Upper lobe of left lung (tissue), 6 donors: Measurements from ENCODE around the gene LRP6. TPM values are rescaled to one million over a fixed set of nuclear protein-coding genes. Genes with fewer than 3 reads are reported as not detected.
A peak's percentile ranks its signal among the peaks of the same experiment; 100 is the strongest.

ENCODE experiments used
- ATAC-seq, 2 donors: fragments of 200-7000 bp; cut with Tn5 transposase; one replicate each; pipeline ENCODE4 v1.9.1; 2022; ENCODE audit warnings: mild to moderate bottlenecking in 2 of 2, moderate library complexity in 2 of 2; ENCODE audit not compliant: low FRiP score in 2 of 2
- DNase-seq, 2 donors: peaks; one replicate each; pipeline ENCODE4 v3.0.0-alpha.2; 2019 to 2020
- H3K27ac ChIP-seq, 4 donors: fragments of 200-600 bp; sonication (generic); one replicate each; pipeline ENCODE4 v1.5.1; 2016 to 2019
- H3K27me3 ChIP-seq, 4 donors: fragments of 200-600 bp; sonication (generic); one replicate each; pipeline ENCODE4 v1.5.1; 2017 to 2019
- H3K36me3 ChIP-seq, 4 donors: fragments of 200-600 bp; sonication (generic); one replicate each; pipeline ENCODE4 v1.5.1; 2016 to 2019
- H3K4me1 ChIP-seq, 4 donors: fragments of 200-600 bp; sonication (generic); one replicate each; pipeline ENCODE4 v1.5.1; 2018 to 2019
- H3K4me3 ChIP-seq, 4 donors: fragments of 200-600 bp; sonication (generic); one replicate each; pipeline ENCODE4 v1.5.1; 2017 to 2019; ENCODE audit warnings: mild to moderate bottlenecking in 2 of 4, moderate library complexity in 1 of 4
- H3K9me3 ChIP-seq, 4 donors: fragments of 200-600 bp; sonication (generic); one replicate each; pipeline ENCODE4 v1.5.1; 2018 to 2019
- CTCF ChIP-seq, 6 experiments: fragments of 450-650 bp in 4 of 6; fragments of 200-600 bp in 2 of 6; sonication (generic) in 2 of 6; IDR thresholded peaks; one replicate each; pipeline ENCODE4 v1.5.1; 2016 to 2019; ENCODE audit warnings: antibody characterized with exemption in 6 of 6
- EP300 ChIP-seq, 4 donors: sonication (generic); formaldehyde crosslinking; IDR thresholded peaks; one replicate each; pipeline ENCODE4 v1.5.1; 2017; ENCODE audit warnings: antibody characterized with exemption in 4 of 4, control low read depth in 2 of 4
- POLR2A ChIP-seq, 4 donors: fragments of 450-650 bp; IDR thresholded peaks; one replicate each; pipeline ENCODE4 v1.5.1; 2016 to 2017; ENCODE audit warnings: antibody characterized with exemption in 4 of 4, mild to moderate bottlenecking in 2 of 4
- POLR2AphosphoS5 ChIP-seq, 2 donors: sonication (generic); formaldehyde crosslinking; IDR thresholded peaks; one replicate each; pipeline ENCODE4 v1.5.1; 2017; ENCODE audit warnings: antibody characterized with exemption in 2 of 2
- WGBS, 2 donors: methylation state at CpG; one replicate each; pipeline ENCODE4 v1.1.5; 2017 to 2018; 5-methylcytosine and 5-hydroxymethylcytosine counted together
- total RNA-seq, 6 donors: library from RNA; depleted of rRNA in 4 of 6; stranded (reverse); fragments of >200 nt in 4 of 6; gene quantifications; one replicate each; pipeline versions ENCODE4 v1.1.0 to v1.2.1, GENCODE V29; 2016 to 2021
- donor health status: DM: no; HTN: no; CAD: no; lungs with moderate emphysema.
- donor health status: DM: no; HTN: yes; CAD: no; lungs with severe emphysema.

LRP6 gene
- total RNA-seq, 6 donors from 2014 or later: 43.3 to 136 (median 66.4) TPM

- TF ChIP-seq POLR2AphosphoS5 (IDR thresholded peaks at IDR 0.05) (no peak), EP300 (IDR thresholded peaks at IDR 0.05) (no peak), CTCF (IDR thresholded peaks at IDR 0.05) (no peak), POLR2A (IDR thresholded peaks at IDR 0.05) (no peak)
- Histone ChIP-seq H3K9me3 (peaks cover 6 to 27% (median 15%) of the 10 kb centered on the region in 4 donors), H3K27ac (no peak overlapping the region), H3K27me3 (no peaks in the 10 kb centered on the region), H3K4me3 (no peak overlapping the region), H3K36me3 (no peaks in the 10 kb centered on the region), H3K4me1 (no peaks in the 10 kb centered on the region)
- WGBS, 2 donors: 80 to 87% methylated on average over 3 to 6 of the region's 6 CpGs
- DNase-seq (no peak), ATAC-seq (no peak)
Measured at GRCh38 chr12:12107678-12108077, 159.2 kb downstream of the LRP6 start.

- TF ChIP-seq EP300 (IDR thresholded peaks at IDR 0.05) (peak in 2 of 4 donors; percentile 64 to 90), POLR2AphosphoS5 (IDR thresholded peaks at IDR 0.05) (peak; percentile 51 to 57), CTCF (IDR thresholded peaks at IDR 0.05) (no peak)
- no peak for ATAC-seq
- no peaks in the 10 kb centered on the region for H3K9me3 ChIP-seq
- WGBS, 2 donors: 43 to 67% methylated on average over 6 of the region's 6 CpGs
- no peaks in the 10 kb centered on the region for H3K27me3 ChIP-seq
- H3K4me3 ChIP-seq: no peak overlapping the region
- no peaks in the 10 kb centered on the region for H3K36me3 ChIP-seq
- peaks cover 6 to 17% (median 15%) of the 10 kb centered on the region in 4 donors for H3K4me1 ChIP-seq
- DNase-seq: no peak
- peak overlapping the region in 3 of 4 donors; percentile 1 to 80 (median 42) for H3K27ac ChIP-seq
Measured at GRCh38 chr12:12099102-12099501, 167.7 kb downstream of the LRP6 start.

- 76 to 85% methylated on average over 3 of the region's 3 CpGs for WGBS, 2 donors
- H3K36me3 ChIP-seq: no peaks in the 10 kb centered on the region
- H3K4me3 ChIP-seq: no peak overlapping the region
- no peaks in the 10 kb centered on the region for H3K9me3 ChIP-seq
- no peak for ATAC-seq
- peak overlapping the region in 3 of 4 donors; percentile 1 to 80 (median 42) for H3K27ac ChIP-seq
- no peaks in the 10 kb centered on the region for H3K27me3 ChIP-seq
- H3K4me1 ChIP-seq: peaks cover 6 to 20% (median 16%) of the 10 kb centered on the region in 4 donors
- DNase-seq: no peak
- TF ChIP-seq POLR2A (IDR thresholded peaks at IDR 0.05): no peak
Measured at GRCh38 chr12:12098691-12099015, 168.2 kb downstream of the LRP6 start.

- H3K4me3 ChIP-seq: no peak overlapping the region
- no peak for ATAC-seq
- no peaks in the 10 kb centered on the region for H3K36me3 ChIP-seq
- H3K4me1 ChIP-seq: peaks cover 9 to 22% (median 17%) of the 10 kb centered on the region in 4 donors
- no peaks in the 10 kb centered on the region for H3K9me3 ChIP-seq
- TF ChIP-seq POLR2A (IDR thresholded peaks at IDR 0.05): no peak
- TF ChIP-seq EP300 (IDR thresholded peaks at IDR 0.05): no peak
- no peak for TF ChIP-seq CTCF (IDR thresholded peaks at IDR 0.05)
- TF ChIP-seq POLR2AphosphoS5 (IDR thresholded peaks at IDR 0.05): no peak
- peak overlapping the region in 2 of 4 donors; percentile 42 to 80 for H3K27ac ChIP-seq
- no peak for DNase-seq
- no peaks in the 10 kb centered on the region for H3K27me3 ChIP-seq
- WGBS, 2 donors: 78 to 84% methylated on average over 6 of the region's 6 CpGs
Measured at GRCh38 chr12:12097891-12098690, 168.8 kb downstream of the LRP6 start.

- H3K36me3 ChIP-seq: no peaks in the 10 kb centered on the region
- TF ChIP-seq POLR2AphosphoS5 (IDR thresholded peaks at IDR 0.05) (peak; percentile 37 to 62), POLR2A (IDR thresholded peaks at IDR 0.05) (no peak), EP300 (IDR thresholded peaks at IDR 0.05) (peak in 3 of 4 donors; percentile 22 to 85 (median 51)), CTCF (IDR thresholded peaks at IDR 0.05) (no peak)
- DNase-seq (no peak), ATAC-seq (no peak)
- H3K27ac ChIP-seq: peak overlapping the region in 3 of 4 donors; percentile 35 to 80 (median 62)
- H3K9me3 ChIP-seq: no peaks in the 10 kb centered on the region
- H3K4me1 ChIP-seq: peaks cover 13 to 38% (median 25%) of the 10 kb centered on the region in 4 donors
- H3K4me3 ChIP-seq: no peak overlapping the region
- 26 to 31% methylated on average over 3 of the region's 3 CpGs for WGBS, 2 donors
- H3K27me3 ChIP-seq: no peaks in the 10 kb centered on the region
Measured at GRCh38 chr12:12095021-12095420, 171.8 kb downstream of the LRP6 start.
